OCI-LY7 (cell line): ENCODE measurements around the gene DOCK3. TPM values are rescaled to one million over a fixed set of nuclear protein-coding genes. Genes with fewer than 3 reads are reported as not detected.
"Not testable (repeated sequence)": the region's sequence is repeated elsewhere in the genome, so short reads cannot be mapped to it uniquely, and the experiment has no call there.

ENCODE experiments used
- BruUV-seq: library from RNA; stranded (reverse); fragments of 400-500 nt; replicated peaks from 2 replicates; lab custom pipeline; 2021; lab: Mats Ljungman, UMichigan
- CTCF ChIA-PET: fragments of 300-600 bp; sonication (Branson Sonifier 250); formaldehyde crosslinking; loops from one replicate; lab custom pipeline; 2022; ENCODE audit warnings: antibody characterized with exemption; ENCODE audit not compliant: unreplicated experiment; lab: Charles Lee
- POLR2A ChIA-PET: fragments of 300-600 bp; sonication (Branson Sonifier 250); formaldehyde crosslinking; loops from one replicate; lab custom pipeline; 2022; ENCODE audit warnings: antibody characterized with exemption; lab: Charles Lee
- DNase-seq: peaks from one replicate; pipeline ENCODE4 v3.0.0-alpha.2; 2015; ENCODE audit warnings: low spot score
- H2AFZ ChIP-seq: fragments of 200-600 bp; sonication (generic), shearing (Covaris generic); 2 replicates; pipeline ENCODE4 v1.6.1; 2014; ENCODE audit warnings: mild to moderate bottlenecking, antibody characterized with exemption, low read length, moderate library complexity
- H3K27ac ChIP-seq: fragments of 200-600 bp; sonication (generic); 2 replicates; pipeline ENCODE4 v1.5.1; 2014; ENCODE audit warnings: mixed run types, low read depth, mild to moderate bottlenecking, moderate library complexity, low read length, inconsistent platforms; ENCODE audit not compliant: poor library complexity, severe bottlenecking
- H3K36me3 ChIP-seq: fragments of 200-600 bp; sonication (generic); 2 replicates; pipeline ENCODE4 v1.6.1; 2014; ENCODE audit warnings: mild to moderate bottlenecking, antibody characterized with exemption, low read length, moderate library complexity, mixed read lengths; ENCODE audit not compliant: insufficient read depth
- H3K4me1 ChIP-seq: fragments of 200-600 bp; sonication (generic); 2 replicates; pipeline ENCODE4 v1.5.1; 2014; ENCODE audit warnings: mild to moderate bottlenecking, low read length; ENCODE audit not compliant: insufficient read depth, poor library complexity, severe bottlenecking
- H3K4me2 ChIP-seq: fragments of 200-600 bp; sonication (generic); 2 replicates; pipeline ENCODE4 v1.6.1; 2014; ENCODE audit warnings: mild to moderate bottlenecking, low read length
- H3K4me3 ChIP-seq: fragments of 200-600 bp; sonication (generic); 2 replicates; pipeline ENCODE4 v1.5.1; 2014; ENCODE audit warnings: mild to moderate bottlenecking, low read depth, low read length; ENCODE audit not compliant: poor library complexity, severe bottlenecking
- H3K79me2 ChIP-seq: fragments of 200-600 bp; sonication (generic); 2 replicates; pipeline ENCODE4 v1.6.1; 2016; ENCODE audit warnings: low read depth, mild to moderate bottlenecking, low read length, moderate library complexity, mixed read lengths; ENCODE audit not compliant: insufficient read depth
- H3K9me2 ChIP-seq: fragments of 200-600 bp; sonication (generic); 2 replicates; pipeline ENCODE4 v1.6.1; 2016; ENCODE audit warnings: mild to moderate bottlenecking, low read length, mixed read lengths; ENCODE audit not compliant: insufficient read depth
- H3K9me3 ChIP-seq: fragments of 200-600 bp; sonication (generic); 2 replicates; pipeline ENCODE4 v1.6.1; 2014; ENCODE audit warnings: mild to moderate bottlenecking, mixed run types, low read length, mixed read lengths
- H4K20me1 ChIP-seq: fragments of 200-600 bp; sonication (generic); 2 replicates; pipeline ENCODE4 v1.6.1; 2014; ENCODE audit warnings: mild to moderate bottlenecking, antibody characterized with exemption, low read length, moderate library complexity, mixed read lengths; ENCODE audit not compliant: insufficient read depth
- CTCF ChIP-seq: fragments of 200-600 bp; sonication (generic); conservative IDR thresholded peaks from 2 replicates; pipeline ENCODE4 v1.5.1; 2014; ENCODE audit warnings: mild to moderate bottlenecking, antibody characterized with exemption, low read length, moderate library complexity, mixed read lengths
- EZH2phosphoT487 ChIP-seq: fragments of 200-600 bp; sonication (generic); IDR thresholded peaks from 2 replicates; pipeline ENCODE4 v1.6.1; 2018; ENCODE audit warnings: low read depth, borderline replicate concordance, mild to moderate bottlenecking, mixed run types, antibody characterized with exemption, low read length, moderate library complexity, mixed read lengths
- intact Hi-C: fragments of 100-400 bp; cut with micrococcal nuclease; formaldehyde crosslinking; loops from one replicate; pipeline ENCODE4 v1.10.0; 2022; ENCODE audit not compliant: unreplicated experiment
- total RNA-seq, 2 experiments: library from RNA; depleted of rRNA in 1 of 2; stranded (reverse); fragments of >200 nt in 1 of 2; shearing (Covaris generic) in 1 of 2; gene quantifications; 2 replicates each; pipeline ENCODE4 v1.2.3, GENCODE V29; 2014 to 2022

DOCK3 gene
- total RNA-seq, 2 experiments from 2014 or later = not detected

- ChIA-PET CTCF (interaction anchor here (0.6 kb wide), 1 partner anchor 419 kb away, joined by 3 read pairs; no protein-coding TSS in a partner anchor), POLR2A (no interaction called here)
- H3K9me3 ChIP-seq = no peaks in the 10 kb centered on the region
- H3K27ac ChIP-seq = no peak overlapping the region
- no peaks in the 10 kb centered on the region for H3K9me2 ChIP-seq
- H3K36me3 ChIP-seq = no peaks in the 10 kb centered on the region
- H2AFZ ChIP-seq = no peak overlapping the region
- no peak overlapping the region for H3K4me3 ChIP-seq
- intact Hi-C loops = no loop called here
- no peaks in the 10 kb centered on the region for H4K20me1 ChIP-seq
- H3K4me1 ChIP-seq = no peaks in the 10 kb centered on the region
- BruUV-seq = no TSS peak
- TF ChIP-seq CTCF (no peak), EZH2phosphoT487 (no peak)
- H3K4me2 ChIP-seq = no peak overlapping the region
- no peak for DNase-seq
- no peaks in the 10 kb centered on the region for H3K79me2 ChIP-seq
These were observed 255.9 kb downstream of the DOCK3 start for GRCh38 chr3:50930371-50931208.

DNA sequence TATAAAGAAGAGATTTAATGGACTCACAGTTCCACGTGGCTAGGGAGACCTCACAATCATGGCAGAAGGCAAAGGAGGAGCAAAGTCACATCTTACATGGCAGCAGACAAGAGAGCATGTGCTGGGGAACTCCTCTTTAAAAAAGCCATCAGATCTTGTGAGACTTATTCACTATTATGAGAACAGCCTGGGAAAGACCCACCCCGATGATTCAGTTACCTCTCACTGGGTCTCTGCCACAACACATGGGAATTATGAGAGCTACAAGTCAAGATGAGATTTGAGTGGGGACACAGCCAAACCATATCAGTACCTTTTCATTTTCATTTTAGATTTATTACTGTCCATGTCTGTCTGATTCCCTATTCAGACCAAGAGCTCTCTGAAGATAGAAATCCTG is 258.2 kb downstream of the DOCK3 start:
- H3K36me3 ChIP-seq, POLR2A ChIA-PET, H3K9me3 ChIP-seq, H3K4me3 ChIP-seq, H3K4me2 ChIP-seq, H3K4me1 ChIP-seq, H3K27ac ChIP-seq, intact Hi-C loops, H4K20me1 ChIP-seq, H2AFZ ChIP-seq, CTCF ChIA-PET, H3K9me2 ChIP-seq, BruUV-seq, DNase-seq, H3K79me2 ChIP-seq: not testable (repeated sequence)

DNA sequence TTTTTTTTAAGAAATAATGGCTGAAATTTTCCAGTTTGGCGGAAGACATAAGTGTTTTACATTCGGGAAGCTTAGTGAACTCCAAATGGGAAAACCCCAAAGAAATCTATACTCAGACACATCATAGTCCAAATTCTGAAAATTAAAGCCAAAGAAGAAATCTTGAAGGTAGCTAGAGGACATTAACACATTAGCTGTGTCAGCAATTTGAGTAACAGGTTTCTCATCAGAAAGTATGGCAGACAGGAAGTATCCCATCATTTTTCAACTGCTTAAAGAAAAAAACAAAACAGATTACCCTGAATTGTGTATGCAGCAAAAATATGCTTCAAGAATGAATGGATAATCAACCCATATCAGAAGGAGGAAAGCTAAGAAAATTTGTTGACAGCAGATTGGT is 261.7 kb downstream of the DOCK3 start:
- no peak overlapping the region for H2AFZ ChIP-seq
- intact Hi-C loops = no loop called here
- no peaks in the 10 kb centered on the region for H3K9me2 ChIP-seq
- ChIA-PET POLR2A (interaction anchor here (0.6 to 0.7 kb wide), 4 partner anchors 12 to 684 kb away, joined by 3 to 9 read pairs (median 4); no protein-coding TSS in a partner anchor), CTCF (no interaction called here)
- H3K4me3 ChIP-seq = no peak overlapping the region
- TF ChIP-seq CTCF = no peak
- TF ChIP-seq EZH2phosphoT487 = no peak
- H3K36me3 ChIP-seq = no peaks in the 10 kb centered on the region
- H3K9me3 ChIP-seq = 0 out of 2 replicates have a peak, but pooled peaks cover 4% of the 10 kb centered on the region
- H3K27ac ChIP-seq = no peak overlapping the region
- no peak overlapping the region for H3K4me2 ChIP-seq
- H4K20me1 ChIP-seq = no peaks in the 10 kb centered on the region
- no peaks in the 10 kb centered on the region for H3K4me1 ChIP-seq
- H3K79me2 ChIP-seq = no peaks in the 10 kb centered on the region
- no peak for DNase-seq
- no TSS peak for BruUV-seq
